GM04503 (cell line): Measurements from ENCODE around the gene SCP2.
"Not testable (repeated sequence)": the region's sequence is repeated elsewhere in the genome, so short reads cannot be mapped to it uniquely, and the experiment has no call there.

Experiments
- DNase-seq: peaks from one replicate; pipeline ENCODE4 v3.0.0-alpha.2; 2012; ENCODE audit warnings: low read depth

The SCP2 gene

DNA sequence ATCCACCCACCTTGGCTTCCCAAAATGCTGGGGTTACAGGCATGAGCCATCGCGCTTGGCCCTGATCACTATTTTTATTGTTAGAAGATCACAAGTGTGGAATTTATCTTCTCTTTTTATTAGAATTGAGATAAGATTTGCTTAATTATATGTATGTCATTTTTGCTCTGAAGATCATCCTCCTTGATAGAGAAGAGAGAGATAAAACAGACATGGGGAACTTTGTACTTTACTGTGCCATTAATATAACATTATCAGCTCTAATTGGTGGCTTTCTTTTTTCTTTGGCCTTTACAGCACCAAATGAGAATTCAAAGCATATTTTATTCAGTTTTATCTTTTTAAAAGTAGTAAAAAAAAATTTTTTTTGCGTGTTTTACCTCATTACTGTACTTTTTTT is 46.8 kb downstream of the SCP2 start:
- no peak for DNase-seq

DNA sequence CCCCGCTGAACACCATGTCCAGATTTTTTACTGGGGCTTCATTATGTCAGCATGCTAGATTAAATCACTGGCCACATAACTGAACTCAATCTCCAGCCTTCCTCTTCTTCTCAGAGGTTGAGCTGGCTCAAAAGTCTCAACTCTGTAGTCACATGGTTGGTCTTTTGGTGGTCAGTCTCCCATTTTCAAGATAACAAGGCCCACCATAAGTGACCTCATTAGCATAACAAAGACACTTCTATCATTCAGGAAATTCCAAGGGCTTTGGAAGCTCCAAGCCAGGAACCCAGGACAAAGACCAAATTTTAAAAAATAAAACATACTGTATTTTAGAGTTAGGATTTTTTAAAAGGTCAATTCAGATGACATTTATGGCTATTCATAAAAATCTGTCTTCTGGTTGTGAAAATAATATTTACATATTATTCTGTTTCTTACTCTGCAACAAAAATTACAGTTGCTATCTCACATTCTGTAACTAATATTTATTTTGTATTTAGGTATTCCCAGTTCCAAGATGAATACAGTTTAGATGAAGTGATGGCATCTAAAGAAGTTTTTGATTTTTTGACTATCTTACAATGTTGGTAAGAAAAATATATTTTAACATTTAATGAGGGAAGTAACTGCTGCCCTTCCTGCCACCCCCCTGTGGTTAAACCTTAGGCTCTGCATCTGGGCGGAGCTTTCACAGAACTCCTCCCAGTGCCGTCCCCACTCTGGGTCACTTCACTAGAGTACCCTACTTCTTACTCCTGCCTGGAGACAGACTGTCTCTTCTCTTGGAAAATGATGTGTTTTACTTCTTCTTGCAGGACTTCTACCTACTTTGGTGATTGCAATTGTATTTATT is 49.3 kb downstream of the SCP2 start:
- no peak for DNase-seq

- DNase-seq, result peak; percentile 5
These were observed 51.0 kb downstream of the SCP2 start for GRCh38 chr1:52978045-52978444.

DNA sequence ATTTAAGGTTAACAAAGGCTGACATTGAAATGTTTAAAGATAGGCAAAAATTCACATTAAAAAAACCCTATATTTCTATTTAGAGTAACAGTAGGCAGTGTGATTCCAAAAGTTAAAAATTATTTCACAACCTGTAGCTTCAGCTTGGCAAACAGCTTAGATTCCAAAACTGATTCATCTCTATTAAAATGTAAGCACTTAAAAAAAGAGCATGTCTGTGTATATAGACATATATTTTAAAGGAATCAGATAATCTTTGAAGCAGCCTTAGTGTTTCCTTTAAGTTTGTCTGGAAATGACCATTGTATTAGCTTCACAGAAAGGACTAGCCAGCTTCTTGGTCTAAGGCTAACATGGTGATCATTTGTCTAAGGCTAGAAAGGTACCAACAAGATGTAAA is 65.7 kb downstream of the SCP2 start:
- not testable (repeated sequence) for DNase-seq

DNA sequence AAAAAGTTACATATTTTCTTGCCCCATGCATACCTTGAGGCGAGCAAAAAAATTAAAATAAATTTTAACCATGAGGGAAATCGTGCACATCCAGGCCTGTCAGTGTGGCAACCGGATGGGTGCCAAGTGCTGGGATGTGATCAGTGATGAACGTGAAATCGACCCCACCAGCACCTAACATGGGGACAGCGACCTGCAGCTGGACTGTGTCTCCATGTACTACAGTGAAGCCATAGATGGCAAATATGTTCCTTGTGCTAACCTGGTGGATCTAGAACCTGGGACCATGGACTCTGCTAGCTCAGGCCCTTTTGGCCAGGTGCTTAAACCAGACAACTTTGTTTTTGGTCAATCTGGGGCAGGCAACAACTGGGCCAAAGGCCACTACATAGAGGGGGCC is 67.6 kb downstream of the SCP2 start:
- no peak for DNase-seq

GRCh38 chr1:52996653-52997052 is 69.6 kb downstream of the SCP2 start:
- no peak for DNase-seq

DNA sequence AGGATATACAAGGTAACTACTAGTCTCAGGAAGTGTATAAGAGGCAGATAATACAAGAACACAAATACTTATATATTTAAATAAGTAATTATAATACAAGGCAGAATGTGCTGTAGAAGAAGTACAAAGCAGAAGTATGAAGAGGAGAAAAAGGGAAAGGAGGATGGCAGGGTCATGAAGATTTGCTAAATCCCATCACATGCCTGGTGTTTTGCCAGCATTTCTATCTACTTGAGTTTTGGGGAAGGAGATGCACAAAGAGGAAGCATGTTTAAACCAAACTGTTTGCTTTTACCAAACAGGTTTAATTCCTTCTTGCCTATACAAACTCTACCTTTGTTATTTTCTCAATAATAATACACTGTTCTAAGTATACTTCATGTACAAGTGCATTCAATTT is 74.1 kb downstream of the SCP2 start:
- no peak for DNase-seq

- DNase-seq, result not testable (repeated sequence)
These were observed 79.5 kb downstream of the SCP2 start for GRCh38 chr1:53006612-53007011.

- DNase-seq, result not testable (repeated sequence)
These were observed 83.2 kb downstream of the SCP2 start for GRCh38 chr1:53010247-53010646.

DNA sequence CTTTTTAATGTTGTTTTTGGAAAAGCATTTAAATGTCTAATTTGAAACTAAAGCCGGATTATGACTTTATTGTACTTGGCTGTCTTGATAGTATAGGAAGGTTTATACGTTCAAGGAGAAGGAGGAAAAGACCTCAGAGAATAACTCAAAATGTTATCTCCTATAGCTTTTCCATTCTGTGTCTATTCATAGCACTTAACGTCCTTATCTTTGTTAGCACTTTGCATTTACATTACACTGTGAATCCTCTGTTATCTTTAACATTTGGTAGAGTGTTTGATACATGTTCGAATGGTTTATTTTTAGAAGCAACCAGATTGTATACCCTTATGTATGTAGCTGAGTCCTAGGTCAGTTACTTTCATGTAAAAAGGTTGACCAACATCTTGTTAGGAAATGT is 84.1 kb downstream of the SCP2 start:
- DNase-seq, result no peak

DNA sequence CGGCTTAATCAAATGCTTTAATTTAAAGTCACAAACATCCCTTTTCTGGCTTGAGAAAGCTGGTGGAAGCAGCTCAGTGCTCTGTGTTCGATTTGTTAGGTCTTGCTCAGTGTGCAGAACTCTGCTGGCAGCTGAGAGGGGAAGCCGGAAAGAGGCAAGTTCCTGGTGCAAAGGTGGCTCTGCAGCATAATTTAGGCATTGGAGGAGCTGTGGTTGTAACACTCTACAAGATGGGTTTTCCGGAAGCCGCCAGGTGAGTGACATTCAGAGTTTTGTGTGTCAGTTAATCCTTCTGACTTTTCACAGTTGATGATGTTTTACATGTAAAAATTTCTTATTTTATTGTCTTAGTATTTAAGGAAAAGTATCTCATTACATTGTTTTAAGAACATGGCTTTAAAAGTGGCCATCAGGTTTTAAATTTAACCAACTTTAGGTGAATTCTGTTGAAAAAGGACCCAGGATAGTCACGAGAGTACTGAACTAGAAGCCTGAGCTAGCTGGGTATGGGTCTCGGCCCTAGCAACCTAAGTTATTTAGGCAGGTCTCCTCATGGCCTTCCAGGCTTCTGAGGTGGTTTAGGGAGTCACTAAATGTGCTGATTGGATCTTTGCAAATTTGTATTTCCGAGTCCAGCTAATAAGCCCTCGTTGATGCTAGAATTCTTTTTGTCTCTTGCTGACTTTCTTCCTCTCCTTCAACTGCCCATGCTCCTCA is 87.9 kb downstream of the SCP2 start:
- peak; percentile 67 for DNase-seq

DNA sequence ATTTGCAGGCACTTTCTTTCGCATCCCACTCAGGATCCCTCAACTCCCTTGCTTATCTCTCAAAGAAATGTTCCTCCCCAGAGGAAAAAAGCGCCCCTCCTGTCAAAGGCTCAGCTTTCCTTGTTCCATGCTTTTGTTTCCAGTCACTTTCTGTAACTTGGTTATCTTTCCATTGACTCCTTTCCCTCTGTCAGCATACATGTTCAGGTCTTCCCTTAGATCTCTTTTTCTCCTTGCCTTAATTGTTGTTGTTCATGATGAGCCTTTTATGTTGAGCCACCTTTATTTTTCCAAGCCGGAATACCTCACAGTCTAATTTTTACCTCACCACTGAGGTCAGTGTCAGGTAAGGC is 88.4 kb downstream of the SCP2 start:
- DNase-seq, result no peak

DNA sequence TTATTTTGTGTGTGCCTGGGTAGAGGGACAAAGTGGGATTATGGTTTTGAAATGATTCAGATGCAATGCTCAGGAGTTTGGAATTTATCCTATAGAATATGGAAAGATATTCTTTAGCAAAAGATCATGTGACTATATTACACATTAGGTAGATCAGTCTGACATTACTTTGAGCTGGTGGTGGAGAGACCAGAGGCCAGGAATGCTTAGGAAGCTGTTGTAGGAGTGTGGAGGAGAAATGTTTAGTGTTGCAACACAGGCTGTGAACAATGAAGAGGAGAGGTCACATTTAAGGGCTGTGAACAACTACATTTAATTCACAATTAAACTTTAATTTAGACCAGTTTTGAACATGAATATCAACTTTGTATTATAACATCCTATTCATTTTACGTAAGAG is 89.6 kb downstream of the SCP2 start:
- DNase-seq, result no peak

- DNase-seq, result no peak
These were observed 93.5 kb downstream of the SCP2 start for GRCh38 chr1:53020588-53020987.

DNA sequence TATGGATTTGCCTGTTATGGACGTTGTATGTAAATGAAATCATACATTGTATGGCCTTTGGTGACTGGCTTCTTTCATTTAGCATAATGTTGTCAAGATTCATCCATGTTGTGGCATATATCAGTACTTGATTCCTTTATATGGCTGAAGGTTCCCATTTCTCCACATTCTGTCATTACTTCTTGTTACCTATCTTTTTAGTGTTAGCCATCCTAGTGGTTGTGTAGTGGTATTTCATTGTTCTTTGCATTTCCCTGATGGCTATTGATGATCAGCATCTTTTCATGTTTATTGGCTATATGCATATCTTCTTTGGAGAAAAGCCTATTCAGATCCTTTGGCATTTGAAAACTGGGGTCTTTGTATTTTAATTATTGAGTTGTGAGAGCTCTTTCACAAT is 95.1 kb downstream of the SCP2 start:
- no peak for DNase-seq

- no peak for DNase-seq
These were observed 96.5 kb downstream of the SCP2 start for GRCh38 chr1:53023546-53023945.

- DNase-seq, result no peak
These were observed 97.0 kb downstream of the SCP2 start for GRCh38 chr1:53024117-53024516.

GRCh38 chr1:53025034-53025768 is 98.1 kb downstream of the SCP2 start:
- peak; percentile 51 for DNase-seq

DNA sequence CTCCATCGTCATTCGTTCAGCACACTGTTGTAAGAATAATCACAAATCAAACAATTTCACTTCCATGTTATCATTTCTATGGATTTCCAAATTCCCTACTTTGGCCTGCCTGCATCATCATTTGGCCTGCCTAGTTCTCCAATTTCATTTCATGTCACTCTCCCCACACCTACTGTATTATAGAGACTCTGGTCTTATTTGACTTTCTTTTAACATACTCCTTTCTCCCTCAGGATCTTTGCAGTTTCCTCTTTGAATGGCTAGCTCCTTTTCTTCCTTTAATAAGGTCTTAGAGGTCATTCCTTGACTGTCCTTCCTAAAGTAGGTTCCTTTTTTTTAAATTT is 98.7 kb downstream of the SCP2 start:
- no peak for DNase-seq

DNA sequence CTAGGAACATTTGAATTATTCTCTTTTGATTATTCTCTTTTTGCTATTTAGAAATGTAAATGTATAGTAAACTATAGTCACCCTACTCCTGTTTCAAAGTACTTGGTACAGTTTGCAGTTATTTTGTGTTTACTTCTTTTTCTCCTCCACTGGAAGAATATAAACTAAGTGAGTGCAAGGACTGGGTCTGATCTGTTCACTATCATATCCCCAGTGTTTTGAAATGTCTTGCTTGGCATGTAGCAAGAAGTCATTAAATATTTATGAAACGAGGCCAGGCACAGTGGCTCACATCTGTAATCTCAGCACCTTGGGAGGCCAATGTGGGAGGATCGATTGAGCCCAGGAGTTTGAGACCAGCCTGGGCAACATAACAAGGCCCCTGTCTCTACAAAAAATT is 99.2 kb downstream of the SCP2 start:
- no peak for DNase-seq

DNA sequence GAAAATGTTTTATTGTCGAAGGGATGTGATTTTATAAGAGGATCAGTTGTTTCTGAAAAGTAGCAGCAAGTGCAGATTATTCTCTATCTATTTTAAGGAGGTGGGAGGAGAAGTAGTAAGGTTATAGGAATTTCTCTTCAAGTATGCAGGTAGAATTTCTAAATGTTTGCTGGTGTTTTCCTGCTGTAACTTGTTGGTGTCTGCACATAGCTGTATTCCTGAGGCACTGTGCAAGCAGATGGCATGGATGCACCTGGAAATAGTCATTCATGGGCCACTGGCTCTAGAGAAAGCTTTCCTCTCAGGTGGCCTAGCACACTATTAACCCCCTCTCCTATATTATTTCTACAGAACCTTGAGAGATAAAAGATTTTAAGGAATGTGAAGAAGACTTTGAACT is 104.7 kb downstream of the SCP2 start:
- DNase-seq, result no peak

DNA sequence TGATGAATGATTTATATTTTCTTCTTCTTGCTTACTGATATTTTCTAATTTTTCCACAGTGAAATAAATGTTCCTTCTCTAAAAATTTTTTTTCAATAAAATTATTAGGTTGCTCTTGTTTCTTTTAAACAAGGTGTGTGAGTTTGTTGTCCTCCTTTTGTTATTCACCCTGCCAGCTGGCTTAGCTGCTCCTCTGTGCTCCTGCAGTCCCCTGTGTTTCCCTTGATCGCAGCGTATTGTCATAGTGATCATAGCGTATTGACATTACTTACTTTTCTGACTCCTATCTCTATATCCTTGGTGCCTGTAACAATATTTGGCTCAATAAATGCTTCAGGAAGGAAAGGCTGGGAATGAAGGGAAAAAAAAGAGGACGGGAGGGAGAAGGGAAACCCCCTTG is 110.1 kb downstream of the SCP2 start:
- DNase-seq, result no peak

- DNase-seq, result no peak
These were observed 111.5 kb downstream of the SCP2 start for GRCh38 chr1:53038566-53038965.
